Measurements from ENCODE around the gene AKAP13. TPM values are rescaled to one million over a fixed set of nuclear protein-coding genes. Genes with fewer than 3 reads are reported as not detected.
A peak's percentile ranks its signal among the peaks of the same experiment; 100 is the strongest.

The AKAP13 gene
- total RNA-seq, 1 donor from 2014 or later, result 114 TPM

GRCh38 chr15:85419161-85419560, 38.8 kb downstream of the AKAP13 start:
- no peak for DNase-seq (ENCODE audit: low spot score, unreplicated experiment)
- Mint-ChIP-seq H3K9me3 (ENCODE audit: low read depth) (peaks cover 4% of the 10 kb centered on the region), H3K4me3 (ENCODE audit: low read depth) (no peak overlapping the region), H3K27ac (no peak overlapping the region), H3K27me3 (no peaks in the 10 kb centered on the region), H3K36me3 (ENCODE audit: insufficient read depth) (peaks cover 4% of the 10 kb centered on the region), H3K4me1 (ENCODE audit: low read depth) (peaks cover 38% of the 10 kb centered on the region)
- TF ChIP-seq CTCF (IDR thresholded peaks at IDR 0.05; ENCODE audit: unreplicated experiment), result no peak

GRCh38 chr15:85421116-85421925, 40.9 kb downstream of the AKAP13 start:
- peaks cover 26% of the 10 kb centered on the region for H3K4me1 Mint-ChIP-seq (ENCODE audit: low read depth)

GRCh38 chr15:85422607-85423006, 42.2 kb downstream of the AKAP13 start:
- peaks cover 20% of the 10 kb centered on the region for H3K4me1 Mint-ChIP-seq (ENCODE audit: low read depth)
- TF ChIP-seq CTCF (IDR thresholded peaks at IDR 0.05; ENCODE audit: unreplicated experiment), result no peak
- H3K27ac Mint-ChIP-seq, result no peak overlapping the region
- peaks cover 4% of the 10 kb centered on the region for H3K9me3 Mint-ChIP-seq (ENCODE audit: low read depth)
- DNase-seq (ENCODE audit: low spot score, unreplicated experiment), result no peak
- H3K4me3 Mint-ChIP-seq (ENCODE audit: low read depth), result no peak overlapping the region
- H3K36me3 Mint-ChIP-seq (ENCODE audit: insufficient read depth), result peaks cover 3% of the 10 kb centered on the region
- no peaks in the 10 kb centered on the region for H3K27me3 Mint-ChIP-seq

More at GRCh38 chr15:85421116-85421925, 40.9 kb downstream of the AKAP13 start:
- H3K36me3 Mint-ChIP-seq (ENCODE audit: insufficient read depth), result peaks cover 3% of the 10 kb centered on the region
- DNase-seq (ENCODE audit: low spot score, unreplicated experiment), result no peak
- peak overlapping the region; percentile 46 for H3K27ac Mint-ChIP-seq
- no peak for TF ChIP-seq CTCF (IDR thresholded peaks at IDR 0.05; ENCODE audit: unreplicated experiment)
- H3K4me3 Mint-ChIP-seq (ENCODE audit: low read depth), result no peak overlapping the region
- H3K9me3 Mint-ChIP-seq (ENCODE audit: low read depth), result peaks cover 4% of the 10 kb centered on the region
- no peaks in the 10 kb centered on the region for H3K27me3 Mint-ChIP-seq

- Mint-ChIP-seq H3K27me3 (no peaks in the 10 kb centered on the region), H3K36me3 (ENCODE audit: insufficient read depth) (peaks cover 3% of the 10 kb centered on the region), H3K27ac (no peak overlapping the region), H3K9me3 (ENCODE audit: low read depth) (peaks cover 4% of the 10 kb centered on the region), H3K4me3 (ENCODE audit: low read depth) (no peak overlapping the region), H3K4me1 (ENCODE audit: low read depth) (peaks cover 20% of the 10 kb centered on the region)
- no peak for TF ChIP-seq CTCF (IDR thresholded peaks at IDR 0.05; ENCODE audit: unreplicated experiment)
- no peak for DNase-seq (ENCODE audit: low spot score, unreplicated experiment)
Measured at GRCh38 chr15:85423256-85423655, 42.9 kb downstream of the AKAP13 start.

- no peak for TF ChIP-seq CTCF (IDR thresholded peaks at IDR 0.05; ENCODE audit: unreplicated experiment)
- no peak overlapping the region for H3K4me3 Mint-ChIP-seq (ENCODE audit: low read depth)
- no peaks in the 10 kb centered on the region for H3K27me3 Mint-ChIP-seq
- no peak overlapping the region for H3K27ac Mint-ChIP-seq
- no peak for DNase-seq (ENCODE audit: low spot score, unreplicated experiment)
- H3K9me3 Mint-ChIP-seq (ENCODE audit: low read depth), result peaks cover 4% of the 10 kb centered on the region
- peaks cover 3% of the 10 kb centered on the region for H3K36me3 Mint-ChIP-seq (ENCODE audit: insufficient read depth)
- H3K4me1 Mint-ChIP-seq (ENCODE audit: low read depth), result peaks cover 25% of the 10 kb centered on the region
Measured at GRCh38 chr15:85424154-85424553, 43.8 kb downstream of the AKAP13 start.

Data from progenitor cell of endocrine pancreas (in vitro differentiated cells).